Stimulated activated CD8-positive, alpha-beta memory T cell treated with anti-CD3 and anti-CD28 coated beads, Interleukin-2, amount 100 ng/mL, for 48 hours (primary cell): ENCODE data around the gene UBE2G2.
A peak's percentile ranks its signal among the peaks of the same experiment; 100 is the strongest.

Source experiments
- DNase-seq, 2 donors: peaks; one replicate each; pipeline ENCODE4 v3.0.0-alpha.2; 2020; ENCODE audit warnings: low read depth in 2 of 2

The UBE2G2 gene, protein sequence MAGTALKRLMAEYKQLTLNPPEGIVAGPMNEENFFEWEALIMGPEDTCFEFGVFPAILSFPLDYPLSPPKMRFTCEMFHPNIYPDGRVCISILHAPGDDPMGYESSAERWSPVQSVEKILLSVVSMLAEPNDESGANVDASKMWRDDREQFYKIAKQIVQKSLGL

DNA sequence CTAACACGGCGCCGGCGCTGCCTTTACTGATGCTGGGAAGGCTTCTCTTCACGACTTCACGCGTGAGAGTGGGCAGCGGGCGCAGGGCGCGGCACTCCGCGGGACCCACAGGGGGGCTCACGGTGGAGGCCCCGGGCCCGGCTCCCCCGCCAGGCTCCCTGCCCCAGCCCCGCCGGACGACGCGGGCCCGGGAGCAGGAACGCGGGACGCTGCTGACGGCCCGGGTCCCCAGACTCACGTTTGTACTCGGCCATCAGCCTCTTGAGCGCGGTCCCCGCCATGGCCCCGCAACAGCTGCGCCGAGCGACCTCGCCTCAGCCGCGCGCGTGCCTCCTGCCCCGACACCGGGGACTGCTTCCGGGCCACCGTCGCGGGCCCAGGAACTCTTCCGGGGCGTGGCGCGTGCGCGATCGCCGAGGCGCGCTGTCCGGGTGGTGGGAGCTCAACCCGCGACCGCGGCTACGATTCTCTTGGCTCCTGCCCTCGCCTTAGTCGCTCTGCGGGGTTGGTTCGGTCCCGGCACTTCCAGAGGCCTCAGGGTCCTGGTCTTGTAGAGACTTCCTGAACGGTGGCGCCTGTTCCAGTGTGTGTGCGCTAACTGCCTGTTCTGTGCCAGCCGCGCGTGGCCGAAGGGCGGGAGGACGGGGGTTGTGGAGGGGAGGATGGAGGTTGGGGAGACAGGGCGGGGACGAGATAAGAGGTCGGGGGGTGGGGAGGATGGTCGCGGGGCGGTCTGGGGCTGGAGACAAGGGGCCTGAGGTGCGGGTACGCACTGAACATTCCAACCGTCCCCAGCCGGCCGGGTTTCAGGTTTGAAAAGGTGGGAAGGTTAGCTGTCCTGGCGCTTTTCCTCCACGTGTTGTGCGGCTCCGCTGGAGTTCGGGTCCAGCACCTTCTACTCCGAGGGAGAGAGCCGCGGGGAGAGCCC, at the start of gene UBE2G2:
UBE2G2 (minus strand) TSS at position 353 of the 928 bp plus-strand sequence; CDS start at position 281, 72 bp downstream.
- DNase-seq, result peak; percentile 80 to 82

- DNase-seq, result no peak
Observed at GRCh38 chr21:44850905-44851657, 49.5 kb upstream of the UBE2G2 start.

GRCh38 chr21:44850208-44850800, 48.7 kb upstream of the UBE2G2 start:
- no peak for DNase-seq

DNA sequence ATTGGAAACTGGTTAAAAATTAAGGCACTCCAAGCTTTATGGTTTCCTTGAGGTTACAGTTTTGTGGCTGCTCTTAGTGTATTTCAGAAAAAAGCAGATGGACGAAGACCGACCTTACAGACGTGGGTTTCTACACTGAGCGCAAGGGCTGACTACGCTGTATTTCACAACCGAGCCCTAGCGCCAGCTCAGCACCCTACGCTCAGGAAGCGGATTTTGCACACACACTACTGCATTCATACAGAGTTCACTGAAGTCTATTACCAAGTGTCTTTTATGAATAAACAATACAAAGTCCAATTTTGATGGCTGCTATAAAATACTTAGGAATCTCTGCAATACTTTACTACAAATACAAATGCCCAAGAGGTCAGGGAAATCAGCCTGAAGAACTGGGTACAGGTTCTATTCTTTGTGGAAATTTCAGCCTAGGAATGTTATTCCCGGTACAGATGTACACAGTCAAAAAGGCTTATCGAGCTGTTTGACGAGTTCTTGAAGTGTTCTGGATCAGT, 48.1 kb upstream of the UBE2G2 start:
- DNase-seq, result no peak

GRCh38 chr21:44848821-44849521, 47.4 kb upstream of the UBE2G2 start:
- no peak for DNase-seq

- no peak for DNase-seq
Observed at GRCh38 chr21:44847261-44848056, 45.8 kb upstream of the UBE2G2 start.

DNA sequence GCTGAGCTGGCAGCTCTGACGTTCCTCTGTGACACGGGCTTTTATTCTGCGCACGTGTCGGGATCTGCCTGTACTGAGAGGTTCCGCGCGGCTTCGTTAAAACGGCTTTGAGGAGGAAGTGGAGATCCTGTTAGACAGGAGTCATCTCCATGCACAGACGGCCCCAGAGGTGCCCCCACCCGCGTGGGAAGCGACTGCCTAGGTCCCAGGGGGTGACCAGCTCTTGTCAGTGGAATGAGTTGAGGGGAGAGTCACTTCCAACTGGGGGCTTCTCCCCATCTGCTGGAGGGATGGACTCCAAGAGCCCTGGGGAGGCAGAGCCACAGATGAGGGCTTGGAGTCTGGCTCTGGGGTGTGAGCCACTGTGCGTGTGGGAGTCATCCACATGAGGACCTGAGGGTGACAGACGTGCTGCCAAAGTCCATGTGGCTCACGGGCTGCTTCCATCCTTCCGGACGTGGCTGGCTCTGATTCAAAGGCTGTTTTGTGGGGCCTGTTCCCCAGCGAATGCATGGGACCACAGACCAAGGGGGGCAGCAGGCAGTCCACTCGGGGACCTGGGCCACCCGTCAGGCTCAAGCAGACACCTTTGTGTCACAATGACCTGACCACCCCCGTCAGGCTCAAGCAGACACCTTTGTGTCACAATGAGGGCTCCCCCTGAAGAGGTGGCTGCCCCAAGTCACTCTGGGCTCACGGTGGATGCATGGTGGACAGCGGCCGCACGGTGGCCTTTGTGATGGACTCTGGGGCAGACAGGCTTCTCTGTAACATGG, 45.1 kb upstream of the UBE2G2 start:
- no peak for DNase-seq

GRCh38 chr21:44846224-44846484, 44.5 kb upstream of the UBE2G2 start:
- no peak for DNase-seq

DNA sequence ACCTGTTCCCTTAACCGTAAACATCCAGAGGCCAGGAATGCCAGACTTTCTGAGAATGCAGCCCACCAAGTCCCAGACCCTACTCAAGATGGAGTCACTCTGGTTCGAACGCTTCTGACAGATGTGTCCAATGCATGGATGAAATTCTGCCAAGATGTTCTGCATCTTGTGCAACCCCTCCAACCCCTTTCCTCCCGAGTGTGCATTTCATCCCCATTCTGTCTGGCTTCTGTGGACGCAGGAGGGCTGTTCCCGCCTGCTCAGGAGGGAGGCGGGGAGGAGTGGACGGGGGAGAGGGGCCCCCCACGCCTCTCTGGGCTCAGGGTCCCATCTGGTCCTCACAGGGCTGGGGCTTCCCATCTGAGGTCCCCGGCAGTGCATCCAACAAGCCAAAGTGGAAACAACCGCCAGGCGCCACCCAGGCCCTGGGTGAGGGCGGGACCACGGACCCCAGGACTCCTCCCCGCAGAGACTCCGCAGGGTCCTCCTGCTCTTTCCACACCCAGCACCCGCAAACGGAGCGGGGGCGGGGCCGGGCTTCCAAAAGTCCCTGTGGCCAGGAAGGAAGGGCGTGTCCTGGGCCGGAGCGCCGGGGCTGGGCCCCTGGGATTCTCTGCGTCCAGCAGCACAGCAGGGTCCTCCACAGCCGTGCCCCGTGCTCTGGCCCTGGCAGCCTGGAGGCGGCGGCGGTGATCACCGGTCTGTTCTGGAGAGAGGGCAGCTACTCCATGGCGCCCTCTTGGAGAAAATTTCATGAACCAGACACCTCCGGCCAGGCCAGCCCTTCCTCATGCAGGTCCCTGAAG, 44.0 kb upstream of the UBE2G2 start:
- DNase-seq, result peak; percentile 50 to 64

GRCh38 chr21:44844256-44844655, 42.6 kb upstream of the UBE2G2 start:
- no peak for DNase-seq

DNA sequence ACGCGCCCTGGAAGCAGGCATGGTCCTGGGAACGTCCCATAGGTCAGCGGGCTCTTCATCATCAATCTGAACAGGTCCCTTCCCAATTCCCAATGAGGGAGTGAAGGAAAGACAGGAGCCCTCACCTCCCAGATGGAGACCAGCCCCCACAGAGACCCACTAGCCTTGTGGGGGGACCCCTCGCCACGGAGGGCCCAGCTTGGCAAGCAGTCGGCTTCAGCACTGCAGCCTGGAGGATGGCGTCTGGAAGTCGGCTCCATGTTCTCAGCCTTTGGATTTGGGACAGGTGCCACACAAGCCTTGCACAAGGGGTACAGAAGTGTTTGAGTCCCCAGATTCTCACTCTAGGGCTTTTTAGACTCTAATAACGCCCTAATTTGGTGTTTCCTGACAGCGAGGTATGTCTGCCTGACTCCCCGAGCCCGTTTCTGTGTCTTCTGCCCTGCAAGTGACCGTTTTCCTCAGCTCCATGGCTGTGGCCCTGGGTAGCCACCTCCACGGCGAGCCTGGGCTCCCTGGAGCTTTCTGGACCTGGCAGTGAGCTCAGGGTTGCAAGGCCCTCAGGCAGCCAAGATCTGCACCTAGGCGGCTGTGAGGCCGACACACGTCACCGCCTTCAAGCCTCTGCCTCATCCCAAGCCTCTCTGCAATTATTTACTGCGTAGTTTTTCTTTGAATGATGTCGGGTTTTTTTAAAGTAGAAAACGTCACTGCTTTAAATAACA, 41.3 kb upstream of the UBE2G2 start:
- DNase-seq, result no peak

DNA sequence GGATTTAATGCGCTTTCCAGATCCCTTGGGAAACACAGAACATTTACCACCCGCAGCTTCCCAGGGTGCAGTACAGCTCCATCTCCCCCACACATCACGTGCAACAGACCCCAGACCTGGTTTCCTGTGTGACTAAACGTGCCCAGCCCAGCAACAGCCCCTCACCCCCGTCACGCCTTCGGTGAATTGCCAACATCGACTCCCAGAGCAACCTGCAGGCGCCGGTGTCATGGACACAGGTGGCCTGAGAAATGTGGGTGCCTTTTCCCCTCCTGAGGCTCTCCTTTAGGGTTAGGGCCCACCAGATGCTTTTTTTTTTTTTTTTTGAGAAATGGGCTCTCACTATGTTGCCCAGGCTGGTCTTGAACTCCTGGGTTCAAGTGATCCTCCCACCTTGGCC, 40.5 kb upstream of the UBE2G2 start:
- DNase-seq, result no peak

- no peak for DNase-seq
Observed at GRCh38 chr21:44840771-44841170, 39.2 kb upstream of the UBE2G2 start.

DNA sequence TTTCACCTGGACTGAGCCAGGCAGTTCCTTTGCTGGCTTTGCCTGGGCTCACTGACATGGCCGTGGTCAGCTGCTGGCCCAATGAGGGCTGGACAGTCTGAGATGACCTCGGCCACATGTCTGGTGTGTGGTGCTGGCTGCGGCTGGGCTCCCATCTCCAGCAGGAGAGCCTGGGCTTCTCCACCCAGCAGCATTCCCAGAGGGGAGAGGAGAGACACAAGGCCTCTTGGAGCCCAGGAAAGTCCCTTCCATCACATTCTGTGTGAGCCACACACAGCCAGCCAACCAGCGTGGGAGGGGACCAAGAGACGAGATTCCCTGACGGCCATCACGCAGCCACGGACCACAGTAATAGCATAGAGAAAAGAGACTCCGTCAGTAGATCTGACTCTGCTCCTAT, 37.3 kb upstream of the UBE2G2 start:
- no peak for DNase-seq

- DNase-seq, result no peak
Observed at GRCh38 chr21:44838039-44838895, 36.6 kb upstream of the UBE2G2 start.

DNA sequence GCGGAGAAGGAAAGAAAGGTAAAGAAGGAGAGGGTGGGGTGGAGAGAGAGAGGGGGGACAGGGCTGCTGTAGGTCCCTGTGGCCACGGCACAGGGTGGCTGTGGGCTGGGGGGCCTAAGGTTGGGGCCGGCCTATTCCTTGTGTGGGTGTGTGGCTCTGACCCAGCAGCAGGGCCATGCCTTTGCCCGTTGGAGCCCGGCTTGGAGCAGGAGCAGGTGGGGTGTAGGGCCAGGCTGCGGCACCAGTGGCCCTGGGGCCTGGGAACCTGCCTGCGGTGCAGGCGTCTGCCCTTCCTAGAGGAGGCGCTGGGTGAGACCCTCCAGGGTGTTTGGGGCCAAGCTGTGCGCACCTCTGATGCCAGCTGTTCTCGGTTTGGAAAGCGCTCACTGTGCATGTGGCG, 35.9 kb upstream of the UBE2G2 start:
- DNase-seq, result no peak
